Activated CD4-positive, alpha-beta T cell treated with anti-CD3 and anti-CD28 coated beads, Interleukin-2, Interleukin-4, amounts not matched to agents 100 ng/mL and 50 ng/mL, durations not matched to agents 16 hours and 8 hours (primary cell): Measurements from ENCODE around the gene CCDC78.
A peak's percentile ranks its signal among the peaks of the same experiment; 100 is the strongest.
"Not testable (repeated sequence)": the region's sequence is repeated elsewhere in the genome, so short reads cannot be mapped to it uniquely, and the experiment has no call there.

Experiments
- DNase-seq: peaks from one replicate; pipeline ENCODE4 v3.0.0-alpha.2; 2020; ENCODE audit warnings: low spot score

CCDC78 gene

GRCh38 chr16:760545-761343 lies 34.5 kb upstream of the CCDC78 start, which contains the start of gene MSLN:
Gene MSLN (plus strand): TSS chr16:760734. CDS start chr16:762681, 1,947 bp downstream.
- no peak for DNase-seq

- DNase-seq: no peak
Measured at GRCh38 chr16:760065-760464, 33.8 kb upstream of the CCDC78 start.

- DNase-seq: no peak
Measured at GRCh38 chr16:759110-759910, 33.1 kb upstream of the CCDC78 start.

GRCh38 chr16:756428-756827 lies 30.2 kb upstream of the CCDC78 start:
- DNase-seq: no peak

GRCh38 chr16:754656-755055 lies 28.4 kb upstream of the CCDC78 start:
- DNase-seq: no peak

- not testable (repeated sequence) for DNase-seq
Measured at GRCh38 chr16:754121-754607, 27.9 kb upstream of the CCDC78 start.

GRCh38 chr16:752007-752312 lies 25.7 kb upstream of the CCDC78 start:
- DNase-seq: no peak

GRCh38 chr16:751152-752006 lies 25.1 kb upstream of the CCDC78 start:
- DNase-seq: no peak

- DNase-seq: no peak
Measured at GRCh38 chr16:750485-750884, 24.2 kb upstream of the CCDC78 start.

- DNase-seq: no peak
Measured at GRCh38 chr16:749010-749409, 22.8 kb upstream of the CCDC78 start.

- no peak for DNase-seq
Measured at GRCh38 chr16:747978-748746, 21.9 kb upstream of the CCDC78 start.

- no peak for DNase-seq
Measured at GRCh38 chr16:746637-747036, 20.4 kb upstream of the CCDC78 start.

GRCh38 chr16:745739-746138 lies 19.5 kb upstream of the CCDC78 start:
- DNase-seq: no peak

- no peak for DNase-seq
Measured at GRCh38 chr16:743794-744500, 17.7 kb upstream of the CCDC78 start.

GRCh38 chr16:742894-743293 lies 16.7 kb upstream of the CCDC78 start:
- DNase-seq: not testable (repeated sequence)

- DNase-seq: no peak
Measured at GRCh38 chr16:741986-742629, 15.9 kb upstream of the CCDC78 start.

- peak; percentile 92 for DNase-seq
Measured at GRCh38 chr16:740764-741505, 14.7 kb upstream of the CCDC78 start, which contains the start of gene CIAO3. Gene CIAO3 (minus strand): TSS chr16:740997. CDS start chr16:740985, 12 bp downstream.

- no peak for DNase-seq
Measured at GRCh38 chr16:740459-740763, 14.2 kb upstream of the CCDC78 start.

GRCh38 chr16:739560-740458 lies 13.6 kb upstream of the CCDC78 start:
- no peak for DNase-seq
